Glutamatergic neuron (in vitro differentiated cells): ENCODE measurements around the gene AQP3. TPM values are rescaled to one million over a fixed set of nuclear protein-coding genes. Genes with fewer than 3 reads are reported as not detected.

Experiments used
- DNase-seq: peaks from one replicate; pipeline ENCODE4 v3.0.0; 2022
- H3K27ac Mint-ChIP-seq: one replicate; pipeline ENCODE4 v1.8.0; 2020; ENCODE audit warnings: mild to moderate bottlenecking, mixed read lengths, inconsistent platforms; ENCODE audit not compliant: unreplicated experiment
- H3K27me3 Mint-ChIP-seq: one replicate; pipeline ENCODE4 v1.8.0; 2020; ENCODE audit warnings: mild to moderate bottlenecking, moderate library complexity, mixed read lengths, inconsistent platforms; ENCODE audit not compliant: unreplicated experiment
- H3K36me3 Mint-ChIP-seq: one replicate; pipeline ENCODE4 v1.8.0; 2020; ENCODE audit warnings: mild to moderate bottlenecking, mixed read lengths, inconsistent platforms; ENCODE audit not compliant: unreplicated experiment
- H3K4me1 Mint-ChIP-seq: one replicate; pipeline ENCODE4 v1.8.0; 2020; ENCODE audit warnings: mild to moderate bottlenecking, low read depth, mixed read lengths, inconsistent platforms; ENCODE audit not compliant: unreplicated experiment
- H3K4me3 Mint-ChIP-seq: one replicate; pipeline ENCODE4 v1.8.0; 2020; ENCODE audit warnings: mild to moderate bottlenecking, mixed read lengths, inconsistent platforms; ENCODE audit not compliant: unreplicated experiment
- H3K9me3 Mint-ChIP-seq: one replicate; pipeline ENCODE4 v1.8.0; 2020; ENCODE audit warnings: mild to moderate bottlenecking, moderate library complexity, mixed read lengths, inconsistent platforms; ENCODE audit not compliant: unreplicated experiment
- CTCF ChIP-seq: fragments of 200-600 bp; sonication (generic); IDR thresholded peaks from one replicate; pipeline ENCODE4 v1.5.0; 2021; ENCODE audit not compliant: partially characterized antibody, unreplicated experiment
- total RNA-seq: library from RNA; stranded (reverse); fragmentation: NEBNext Ultra II Directional; extraction: Animal tissue kit (Norgen Biotek cat#: 25700); gene quantifications from one replicate; pipeline ENCODE4 v1.2.1, GENCODE V29; 2021; ENCODE audit not compliant: unreplicated experiment

The AQP3 gene
- total RNA-seq, 1 donor from 2014 or later, result 2.9 TPM

- H3K27me3 Mint-ChIP-seq, result peaks cover 12% of the 10 kb centered on the region
- H3K36me3 Mint-ChIP-seq, result no peaks in the 10 kb centered on the region
- no peak for TF ChIP-seq CTCF
- DNase-seq, result no peak
- H3K4me3 Mint-ChIP-seq, result no peak overlapping the region
- H3K27ac Mint-ChIP-seq, result no peak overlapping the region
- H3K9me3 Mint-ChIP-seq, result peaks cover 6% of the 10 kb centered on the region
- peaks cover 7% of the 10 kb centered on the region for H3K4me1 Mint-ChIP-seq
These were observed 13.5 kb downstream of the AQP3 start for GRCh38 chr9:33433871-33434270.

GRCh38 chr9:33431420-33431819, 16.0 kb downstream of the AQP3 start:
- no peak for DNase-seq
- peaks cover 6% of the 10 kb centered on the region for H3K9me3 Mint-ChIP-seq
- H3K27me3 Mint-ChIP-seq, result peaks cover 14% of the 10 kb centered on the region
- no peak overlapping the region for H3K27ac Mint-ChIP-seq
- H3K36me3 Mint-ChIP-seq, result no peaks in the 10 kb centered on the region
- no peak overlapping the region for H3K4me3 Mint-ChIP-seq
- no peak for TF ChIP-seq CTCF
- H3K4me1 Mint-ChIP-seq, result peaks cover 3% of the 10 kb centered on the region

- peaks cover 4% of the 10 kb centered on the region for H3K9me3 Mint-ChIP-seq
These were observed 16.5 kb downstream of the AQP3 start for GRCh38 chr9:33430942-33431341.

GRCh38 chr9:33429256-33429985, 18.0 kb downstream of the AQP3 start:
- Mint-ChIP-seq H3K27ac (no peak overlapping the region), H3K36me3 (no peaks in the 10 kb centered on the region), H3K27me3 (peaks cover 9% of the 10 kb centered on the region), H3K9me3 (peaks cover 3% of the 10 kb centered on the region), H3K4me3 (no peak overlapping the region), H3K4me1 (no peaks in the 10 kb centered on the region)
- no peak for DNase-seq
- no peak for TF ChIP-seq CTCF

More at GRCh38 chr9:33430942-33431341, 16.5 kb downstream of the AQP3 start:
- no peak for TF ChIP-seq CTCF
- no peaks in the 10 kb centered on the region for H3K36me3 Mint-ChIP-seq
- no peak overlapping the region for H3K27ac Mint-ChIP-seq
- peaks cover 1% of the 10 kb centered on the region for H3K4me1 Mint-ChIP-seq
- DNase-seq, result no peak
- H3K4me3 Mint-ChIP-seq, result no peak overlapping the region
- peaks cover 14% of the 10 kb centered on the region for H3K27me3 Mint-ChIP-seq

DNA sequence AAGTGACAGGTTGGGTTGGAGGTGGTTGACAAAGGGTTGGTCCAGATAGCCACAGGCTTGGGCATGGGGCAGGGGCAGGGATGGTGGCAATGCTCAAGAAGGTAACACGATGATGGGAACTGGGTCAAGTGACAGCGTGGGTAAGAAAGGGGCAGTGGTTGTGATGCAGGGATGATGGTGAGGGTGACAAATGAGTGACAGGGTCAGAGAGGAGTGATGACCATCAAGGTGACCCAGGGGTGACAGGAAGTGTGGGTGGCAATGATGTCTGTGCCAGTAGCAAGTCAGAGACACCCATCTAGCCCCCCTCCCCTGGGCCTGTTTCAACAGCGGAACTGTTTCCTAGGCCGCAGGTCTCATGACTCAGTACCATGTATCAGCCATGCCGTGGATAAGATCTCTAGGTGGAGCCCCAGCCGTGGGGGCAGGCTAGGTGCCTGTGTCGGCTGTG, 20.5 kb downstream of the AQP3 start:
- TF ChIP-seq CTCF, result no peak
- H3K27me3 Mint-ChIP-seq, result peaks cover 9% of the 10 kb centered on the region
- no peak for DNase-seq
- H3K27ac Mint-ChIP-seq, result no peak overlapping the region
- no peak overlapping the region for H3K4me3 Mint-ChIP-seq
- H3K36me3 Mint-ChIP-seq, result no peaks in the 10 kb centered on the region
- no peaks in the 10 kb centered on the region for H3K4me1 Mint-ChIP-seq
- peaks cover 3% of the 10 kb centered on the region for H3K9me3 Mint-ChIP-seq
